Type B pancreatic cell (in vitro differentiated cells): ENCODE measurements around the gene HMGB1. TPM values are rescaled to one million over a fixed set of nuclear protein-coding genes. Genes with fewer than 3 reads are reported as not detected.

Experiments
- DNase-seq: peaks from one replicate; pipeline ENCODE4 v3.0.0; 2021; ENCODE audit warnings: mixed read lengths; ENCODE audit not compliant: unreplicated experiment; ENCODE audit errors: extremely low spot score
- H3K27ac Mint-ChIP-seq: 2 replicates; pipeline ENCODE4 v1.8.0; 2021; ENCODE audit warnings: mild to moderate bottlenecking, mixed read lengths
- H3K27me3 Mint-ChIP-seq: 2 replicates; pipeline ENCODE4 v1.8.0; 2021; ENCODE audit warnings: mixed read lengths
- H3K36me3 Mint-ChIP-seq: 2 replicates; pipeline ENCODE4 v1.8.0; 2021; ENCODE audit warnings: mixed read lengths
- H3K4me1 Mint-ChIP-seq: one replicate; pipeline ENCODE4 v1.8.0; 2021; ENCODE audit warnings: mixed read lengths; ENCODE audit not compliant: unreplicated experiment
- H3K4me3 Mint-ChIP-seq: 2 replicates; pipeline ENCODE4 v1.8.0; 2021; ENCODE audit warnings: mild to moderate bottlenecking, mixed read lengths
- H3K9me3 Mint-ChIP-seq: 2 replicates; pipeline ENCODE4 v1.8.0; 2021; ENCODE audit warnings: mixed read lengths
- total RNA-seq: library from RNA; stranded (reverse); gene quantifications from 2 replicates; pipeline ENCODE4 v1.2.1, GENCODE V29; 2021; ENCODE audit warnings: low replicate concordance
- TF ChIP-seq, protein P1 (sequence below): fragments of 200-600 bp; sonication (generic); conservative IDR thresholded peaks from 2 replicates; pipeline ENCODE4 v1.5.0; 2021; ENCODE audit warnings: antibody characterized with exemption, mild to moderate bottlenecking

The HMGB1 gene
- total RNA-seq, 1 donor from 2014 or later: 576 TPM

DNA sequence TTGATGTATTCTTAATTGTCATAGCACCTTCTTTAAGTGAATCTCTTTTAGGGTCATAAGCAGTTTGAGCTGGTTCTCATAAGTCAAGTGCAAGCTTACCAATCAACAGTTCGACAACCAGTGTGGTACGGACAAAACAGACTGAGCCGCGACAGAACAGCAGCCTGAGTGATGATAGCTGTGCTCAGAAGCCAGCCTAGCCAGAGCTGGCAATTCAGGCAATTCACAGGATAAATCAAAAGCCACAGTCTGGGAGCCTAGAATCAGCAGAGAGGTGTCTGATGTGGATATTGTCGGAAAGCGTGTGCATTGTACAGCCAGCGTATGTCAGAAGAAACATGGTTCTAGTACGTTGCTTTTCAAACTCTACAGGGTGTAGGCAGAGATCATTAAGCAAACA is 28.6 kb downstream of the HMGB1 start:
- DNase-seq: no peak
- no peak overlapping the region for H3K4me3 Mint-ChIP-seq
- H3K27me3 Mint-ChIP-seq: peaks cover 16% of the 10 kb centered on the region
- H3K9me3 Mint-ChIP-seq: no peaks in the 10 kb centered on the region
- H3K27ac Mint-ChIP-seq: no peak overlapping the region
- TF ChIP-seq, protein P1, sequence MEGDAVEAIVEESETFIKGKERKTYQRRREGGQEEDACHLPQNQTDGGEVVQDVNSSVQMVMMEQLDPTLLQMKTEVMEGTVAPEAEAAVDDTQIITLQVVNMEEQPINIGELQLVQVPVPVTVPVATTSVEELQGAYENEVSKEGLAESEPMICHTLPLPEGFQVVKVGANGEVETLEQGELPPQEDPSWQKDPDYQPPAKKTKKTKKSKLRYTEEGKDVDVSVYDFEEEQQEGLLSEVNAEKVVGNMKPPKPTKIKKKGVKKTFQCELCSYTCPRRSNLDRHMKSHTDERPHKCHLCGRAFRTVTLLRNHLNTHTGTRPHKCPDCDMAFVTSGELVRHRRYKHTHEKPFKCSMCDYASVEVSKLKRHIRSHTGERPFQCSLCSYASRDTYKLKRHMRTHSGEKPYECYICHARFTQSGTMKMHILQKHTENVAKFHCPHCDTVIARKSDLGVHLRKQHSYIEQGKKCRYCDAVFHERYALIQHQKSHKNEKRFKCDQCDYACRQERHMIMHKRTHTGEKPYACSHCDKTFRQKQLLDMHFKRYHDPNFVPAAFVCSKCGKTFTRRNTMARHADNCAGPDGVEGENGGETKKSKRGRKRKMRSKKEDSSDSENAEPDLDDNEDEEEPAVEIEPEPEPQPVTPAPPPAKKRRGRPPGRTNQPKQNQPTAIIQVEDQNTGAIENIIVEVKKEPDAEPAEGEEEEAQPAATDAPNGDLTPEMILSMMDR: no peak
- no peaks in the 10 kb centered on the region for H3K4me1 Mint-ChIP-seq
- H3K36me3 Mint-ChIP-seq: no peaks in the 10 kb centered on the region

DNA sequence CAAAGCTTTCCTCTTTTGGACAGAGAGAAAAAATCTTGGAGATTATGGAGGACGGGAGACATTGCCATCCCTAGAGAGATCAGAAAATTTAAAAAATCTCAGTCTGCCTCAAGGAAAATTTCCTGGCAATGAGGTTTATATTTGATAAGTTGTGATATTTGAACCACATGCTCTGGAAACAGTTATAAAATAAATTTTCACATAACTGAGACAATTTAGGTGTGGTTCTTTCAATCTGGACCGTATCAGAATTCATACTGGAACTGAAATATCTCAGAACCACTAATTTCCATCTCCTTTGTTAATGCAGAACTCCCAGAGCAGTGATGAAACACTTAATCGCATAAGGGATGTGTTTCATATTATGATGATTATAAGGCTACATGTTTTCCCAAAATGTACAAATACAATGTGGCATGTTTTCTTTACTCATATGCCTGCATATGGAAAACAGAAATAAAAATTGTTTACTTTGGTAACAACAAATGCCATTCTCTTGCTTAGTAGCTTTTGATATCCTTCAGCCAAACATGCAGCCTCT is 29.8 kb downstream of the HMGB1 start:
- Mint-ChIP-seq H3K27me3 (peaks cover 16% of the 10 kb centered on the region), H3K4me3 (no peak overlapping the region), H3K9me3 (no peaks in the 10 kb centered on the region), H3K36me3 (no peaks in the 10 kb centered on the region), H3K4me1 (peaks cover 6% of the 10 kb centered on the region), H3K27ac (no peak overlapping the region)
- TF ChIP-seq, protein P1: no peak
- DNase-seq: no peak

DNA sequence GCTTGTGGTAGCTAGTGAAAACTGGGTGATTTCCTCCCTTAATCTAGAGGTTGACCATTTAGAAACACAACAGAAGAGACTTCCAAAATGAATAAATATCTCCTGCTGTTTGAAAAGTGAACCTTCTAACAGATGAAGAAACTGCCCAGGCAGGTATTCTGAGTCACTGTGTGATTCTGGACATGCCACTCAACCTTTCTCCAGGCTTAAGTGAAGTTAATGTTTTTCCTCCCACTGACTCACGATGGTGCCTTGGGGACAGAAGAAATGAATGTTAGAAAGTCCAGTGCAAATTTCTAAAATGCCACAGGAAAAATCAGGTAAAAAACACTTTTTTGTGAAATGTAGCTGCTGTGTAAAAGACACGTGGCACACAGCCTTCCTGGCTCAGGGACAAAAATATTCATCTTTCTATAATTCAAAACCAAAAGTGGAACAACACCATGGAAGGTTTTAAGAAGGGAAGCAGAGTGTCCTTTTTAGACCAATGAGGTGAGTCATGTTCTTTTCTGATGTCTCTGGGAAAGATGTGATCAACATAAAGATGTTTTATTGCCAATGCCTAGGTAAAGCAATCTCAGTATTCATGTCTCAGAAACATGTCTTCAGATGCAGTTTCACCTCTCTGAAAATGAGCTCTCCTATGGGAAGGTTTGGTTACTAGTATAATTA is 34.3 kb downstream of the HMGB1 start:
- H3K36me3 Mint-ChIP-seq: no peaks in the 10 kb centered on the region
- H3K27ac Mint-ChIP-seq: no peak overlapping the region
- H3K4me3 Mint-ChIP-seq: no peak overlapping the region
- H3K27me3 Mint-ChIP-seq: peaks cover 8% of the 10 kb centered on the region
- H3K4me1 Mint-ChIP-seq: peaks cover 10% of the 10 kb centered on the region
- no peaks in the 10 kb centered on the region for H3K9me3 Mint-ChIP-seq
- DNase-seq: no peak
- TF ChIP-seq, protein P1: no peak

DNA sequence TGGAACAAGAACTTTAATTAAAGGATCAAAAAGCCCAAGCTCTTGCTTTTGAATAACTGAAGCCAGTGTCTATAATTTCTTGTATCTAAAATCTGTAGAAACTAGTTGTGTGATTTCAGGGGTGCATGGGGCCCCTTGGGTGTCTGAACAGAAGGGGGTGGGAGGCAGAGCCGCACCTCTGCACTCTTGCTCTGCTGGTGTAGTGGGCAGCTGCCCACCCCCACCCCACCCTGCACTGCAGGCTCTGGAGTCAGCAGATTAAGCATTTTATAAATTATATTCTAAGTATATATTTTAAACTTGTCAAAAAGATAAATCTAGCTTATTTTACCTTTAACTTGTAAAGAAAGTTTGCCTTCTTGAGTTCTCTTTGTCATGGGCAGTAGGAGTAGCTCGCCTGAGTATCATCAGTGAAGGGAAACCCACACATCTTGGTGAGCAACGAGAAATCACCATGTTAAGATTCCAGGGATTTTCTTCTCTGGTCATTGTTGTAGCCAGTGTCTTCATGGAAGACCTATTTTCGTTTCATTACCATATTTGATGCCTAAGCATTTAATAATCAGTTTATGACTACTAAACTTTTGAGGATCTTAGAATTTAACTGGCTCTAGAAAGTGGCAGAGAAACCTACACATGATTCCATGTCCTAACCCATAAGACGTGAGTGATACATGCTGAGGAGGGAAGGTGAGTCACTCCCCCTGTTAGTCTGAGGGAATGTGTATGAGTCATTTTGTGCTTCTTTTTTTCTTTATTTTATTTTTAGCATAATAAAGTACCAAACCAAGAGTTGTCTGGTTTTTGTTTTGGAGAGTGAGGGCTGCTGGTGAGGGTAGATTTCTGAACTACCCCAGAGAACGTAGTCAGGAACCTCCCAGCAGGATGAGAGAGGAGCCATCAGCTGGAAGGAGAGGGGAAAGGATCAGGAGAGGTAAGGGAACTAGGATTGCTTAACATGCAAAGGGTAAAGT is 35.7 kb downstream of the HMGB1 start:
- peak overlapping the region; percentile 52 for H3K4me3 Mint-ChIP-seq
- no peaks in the 10 kb centered on the region for H3K9me3 Mint-ChIP-seq
- H3K27ac Mint-ChIP-seq: peak overlapping the region; percentile 74
- no peak for DNase-seq
- TF ChIP-seq, protein P1: no peak
- H3K4me1 Mint-ChIP-seq: peaks cover 10% of the 10 kb centered on the region
- H3K27me3 Mint-ChIP-seq: peaks cover 3% of the 10 kb centered on the region
- no peaks in the 10 kb centered on the region for H3K36me3 Mint-ChIP-seq

DNA sequence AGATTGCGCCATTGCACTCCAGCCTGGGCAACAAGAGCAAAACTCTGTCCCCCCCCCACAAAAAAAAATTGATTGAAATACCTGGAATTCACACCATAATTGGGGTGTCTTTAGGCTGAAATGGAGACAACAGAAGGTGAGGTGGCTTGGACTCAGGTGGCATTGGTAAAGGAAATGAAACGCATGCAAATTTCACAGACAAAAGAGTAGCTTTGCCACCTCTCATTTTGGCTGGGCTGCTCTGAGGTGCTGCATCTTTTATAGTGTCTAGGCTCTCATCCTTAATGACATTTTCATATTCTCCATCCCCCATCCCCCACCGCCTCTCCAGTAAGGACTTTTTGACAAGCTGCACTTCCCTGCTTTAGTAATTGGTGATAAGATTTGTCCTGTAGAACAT is 36.5 kb downstream of the HMGB1 start:
- Mint-ChIP-seq H3K9me3 (no peaks in the 10 kb centered on the region), H3K27me3 (peaks cover 3% of the 10 kb centered on the region), H3K36me3 (no peaks in the 10 kb centered on the region), H3K4me3 (no peak overlapping the region), H3K4me1 (peaks cover 10% of the 10 kb centered on the region), H3K27ac (no peak overlapping the region)
- no peak for DNase-seq
- TF ChIP-seq, protein P1: no peak
